GM15510 (cell line): ENCODE results near the gene LEPROT.

ENCODE experiments used
- POLR2A ChIP-seq: IDR thresholded peaks from 3 replicates; pipeline ENCODE4 v1.6.1; 2011; ENCODE audit warnings: borderline replicate concordance; ENCODE audit not compliant: insufficient read length; ENCODE audit errors: extremely low read depth

Gene LEPROT

DNA sequence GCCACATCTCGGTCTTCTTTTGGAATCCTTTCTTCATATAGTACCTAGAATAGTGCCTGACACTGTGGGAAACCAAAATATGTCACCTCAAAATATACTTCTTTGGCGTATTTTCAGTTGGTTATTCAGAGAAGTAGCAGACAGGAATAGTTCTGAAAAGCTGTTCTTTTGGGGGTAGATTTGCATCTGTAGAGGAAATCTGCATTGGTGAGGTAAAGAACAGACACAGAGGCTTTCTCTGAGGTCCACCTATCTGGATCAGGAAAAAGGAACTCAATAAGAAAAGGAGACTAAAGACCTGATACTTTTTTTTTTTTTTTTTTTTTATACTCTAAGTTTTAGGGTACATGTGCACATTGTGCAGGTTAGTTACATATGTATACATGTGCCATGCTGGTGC lies 23.2 kb downstream of the LEPROT start:
- TF ChIP-seq POLR2A = no peak

DNA sequence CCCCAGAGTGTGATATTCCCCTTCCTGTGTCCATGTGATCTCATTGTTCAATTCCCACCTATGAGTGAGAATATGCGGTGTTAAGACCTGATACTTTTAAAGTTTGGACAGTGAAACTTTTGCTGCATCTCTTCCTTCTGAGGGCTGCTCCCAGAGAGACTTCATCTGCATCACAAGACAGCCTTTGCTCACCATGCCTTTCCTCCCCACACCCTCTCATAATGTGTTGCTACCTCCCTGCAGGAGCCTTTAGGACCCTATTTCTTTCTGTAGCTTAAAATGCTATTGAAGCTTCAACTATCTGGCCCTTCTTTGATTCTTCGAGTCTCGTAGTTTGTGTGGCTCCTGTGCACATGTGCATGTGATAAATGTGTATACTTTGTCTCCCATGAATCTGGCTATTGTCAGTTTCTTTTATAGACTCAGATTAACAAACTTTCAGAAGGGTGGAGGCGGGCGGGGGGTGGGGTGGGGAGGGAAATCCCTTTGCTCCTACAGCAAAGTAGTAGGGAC lies 23.7 kb downstream of the LEPROT start:
- TF ChIP-seq POLR2A = no peak

DNA sequence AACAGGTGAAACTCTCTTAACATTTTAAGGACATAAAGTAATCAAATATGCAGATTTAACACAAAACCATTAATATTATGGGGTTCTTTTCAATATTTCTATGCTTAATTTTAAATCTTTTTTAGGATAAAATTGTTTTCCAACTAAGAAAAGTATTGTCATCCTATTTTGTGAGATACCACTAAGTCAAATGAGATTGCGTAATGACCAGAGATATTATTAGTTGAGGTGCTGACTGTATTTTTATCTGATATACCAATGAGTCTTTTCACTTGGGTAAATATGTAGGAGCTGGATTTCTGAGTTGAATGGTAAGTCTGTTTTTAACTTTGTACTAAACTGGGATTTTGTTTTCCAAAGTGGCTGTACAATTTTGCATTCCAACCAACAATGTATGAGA lies 25.4 kb downstream of the LEPROT start:
- TF ChIP-seq POLR2A = no peak

DNA sequence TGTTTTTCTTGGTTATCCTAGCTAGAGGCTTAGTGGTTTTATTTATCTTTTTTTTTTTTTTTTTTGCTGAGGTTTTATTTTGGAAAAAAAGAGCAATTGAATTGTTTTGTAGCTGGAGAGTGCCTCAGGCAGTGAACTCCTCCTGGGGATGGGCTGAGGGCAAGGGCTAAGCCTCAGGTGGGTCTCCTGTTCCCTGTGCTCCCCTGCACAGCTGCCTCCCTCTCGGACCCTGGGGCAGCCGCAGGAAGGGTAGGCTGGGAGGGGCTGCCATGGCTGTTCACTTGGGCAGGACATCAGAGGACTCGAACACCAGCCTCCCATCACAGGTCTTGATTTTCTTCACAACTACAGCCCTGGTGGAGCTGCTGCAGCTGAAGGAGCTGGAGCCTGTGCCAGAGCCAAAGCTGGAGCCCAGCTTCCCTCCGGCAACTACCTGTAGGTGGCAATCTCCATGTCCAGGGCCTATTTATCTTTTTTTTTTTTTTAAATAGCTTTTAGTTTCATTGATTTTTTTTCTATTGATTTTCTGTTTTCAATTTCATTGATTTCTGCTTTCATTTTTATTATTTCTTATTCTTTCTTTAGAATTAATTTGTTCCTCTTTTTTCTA lies 28.9 kb downstream of the LEPROT start:
- TF ChIP-seq POLR2A = no peak

DNA sequence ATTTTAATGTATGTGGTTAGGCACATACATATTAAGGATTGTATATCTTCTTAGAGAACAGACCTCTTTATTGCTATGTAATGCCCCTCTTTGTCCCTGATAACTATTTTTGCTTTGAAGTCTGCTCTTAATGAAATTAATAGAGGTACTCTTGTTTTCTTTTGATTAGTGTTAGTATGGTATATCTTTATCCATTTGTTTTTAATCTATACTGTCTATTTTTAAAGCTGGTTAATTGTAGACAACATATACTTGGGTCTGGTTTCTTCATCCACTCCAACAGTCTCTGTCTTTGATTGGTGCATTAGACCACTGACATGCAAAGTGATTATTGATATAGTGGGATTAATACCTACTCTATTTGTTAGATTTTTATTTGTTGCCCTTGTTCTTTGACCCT lies 36.0 kb downstream of the LEPROT start:
- TF ChIP-seq POLR2A = no peak

DNA sequence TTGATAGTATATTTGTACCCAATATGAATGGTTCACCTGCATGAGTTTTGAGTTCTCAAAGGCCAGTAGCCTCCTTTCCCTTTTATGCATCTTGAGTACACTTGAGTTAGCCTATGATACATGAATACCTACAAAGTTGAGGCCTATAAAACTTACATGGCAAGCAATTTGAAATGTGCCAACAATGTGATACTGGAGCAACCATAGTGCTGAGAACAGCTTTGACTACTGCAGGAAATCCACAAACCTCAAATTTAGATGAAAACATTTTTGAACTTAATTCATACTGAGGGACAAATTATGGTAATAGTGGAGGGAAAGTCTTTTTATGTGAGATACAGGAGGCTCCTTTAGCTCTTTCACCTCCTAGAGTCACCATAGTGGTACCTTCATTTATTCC lies 37.4 kb downstream of the LEPROT start:
- no peak for TF ChIP-seq POLR2A

DNA sequence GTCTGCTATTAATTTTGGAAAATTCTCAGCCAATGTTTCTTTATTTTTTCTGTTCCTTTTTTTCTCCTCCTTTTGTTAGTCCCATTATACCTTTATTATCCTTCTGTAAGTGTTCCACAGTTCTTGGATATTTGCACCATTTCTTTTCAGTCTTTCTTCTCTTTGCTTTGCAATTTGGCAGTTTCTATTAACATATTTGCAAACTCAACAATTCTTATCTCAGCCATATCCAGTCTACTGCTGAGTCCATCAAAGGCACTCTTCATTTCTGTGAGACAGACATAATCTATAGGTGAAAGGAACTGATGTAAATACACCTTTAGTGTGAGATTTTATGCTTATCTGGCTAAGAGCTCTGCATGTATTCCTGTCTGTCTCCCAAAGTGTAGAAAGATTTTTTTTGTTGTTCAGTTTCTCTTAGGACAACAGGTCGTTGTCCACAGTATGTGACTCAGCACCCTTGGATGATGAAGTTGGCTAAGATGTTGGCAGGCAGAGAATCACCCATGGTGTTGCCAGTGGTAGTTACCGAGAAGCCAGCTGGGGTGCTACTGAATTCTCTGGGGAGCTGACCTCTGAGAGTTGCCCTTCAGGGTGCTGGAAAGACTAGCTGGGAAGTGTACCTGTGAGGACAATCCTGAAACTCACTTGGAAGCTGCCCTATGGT lies 38.4 kb downstream of the LEPROT start:
- no peak for TF ChIP-seq POLR2A

DNA sequence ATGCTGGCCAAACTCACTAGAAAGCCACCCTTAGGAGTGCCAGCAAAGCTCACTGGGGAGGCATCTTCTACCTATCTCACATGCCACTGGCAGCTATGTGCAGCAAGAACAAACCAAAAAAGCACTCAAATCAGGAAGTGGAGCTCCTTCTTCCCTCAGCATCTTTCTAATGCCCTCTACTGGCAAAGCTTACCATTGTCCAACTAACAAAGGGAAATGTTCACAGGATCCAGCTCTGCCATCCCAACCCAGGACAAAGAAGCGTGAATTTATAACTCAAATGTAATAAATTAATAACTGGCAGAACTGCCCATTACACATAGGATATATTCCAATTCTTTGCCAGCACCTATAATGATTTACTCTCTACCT lies 38.9 kb downstream of the LEPROT start:
- no peak for TF ChIP-seq POLR2A

DNA sequence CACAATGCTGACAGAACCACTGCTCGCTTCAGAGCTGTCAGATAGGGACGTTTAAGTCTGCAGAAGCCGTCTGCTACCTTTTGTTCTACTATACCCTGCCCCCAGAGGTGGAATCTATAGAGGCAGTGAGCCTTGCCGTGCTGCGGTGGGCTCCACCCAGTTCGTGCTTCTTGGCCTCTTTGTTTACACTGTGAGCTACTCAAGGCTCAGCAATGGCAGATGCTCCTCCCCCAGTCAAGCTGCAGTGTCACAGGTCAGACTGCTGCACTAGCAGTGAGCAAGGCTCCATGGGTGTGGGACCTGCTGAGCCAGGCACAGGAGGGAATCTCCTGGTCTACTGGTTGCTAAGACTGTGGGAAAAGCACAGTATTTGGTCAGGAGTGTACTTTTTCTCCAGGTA lies 47.1 kb downstream of the LEPROT start:
- no peak for TF ChIP-seq POLR2A

DNA sequence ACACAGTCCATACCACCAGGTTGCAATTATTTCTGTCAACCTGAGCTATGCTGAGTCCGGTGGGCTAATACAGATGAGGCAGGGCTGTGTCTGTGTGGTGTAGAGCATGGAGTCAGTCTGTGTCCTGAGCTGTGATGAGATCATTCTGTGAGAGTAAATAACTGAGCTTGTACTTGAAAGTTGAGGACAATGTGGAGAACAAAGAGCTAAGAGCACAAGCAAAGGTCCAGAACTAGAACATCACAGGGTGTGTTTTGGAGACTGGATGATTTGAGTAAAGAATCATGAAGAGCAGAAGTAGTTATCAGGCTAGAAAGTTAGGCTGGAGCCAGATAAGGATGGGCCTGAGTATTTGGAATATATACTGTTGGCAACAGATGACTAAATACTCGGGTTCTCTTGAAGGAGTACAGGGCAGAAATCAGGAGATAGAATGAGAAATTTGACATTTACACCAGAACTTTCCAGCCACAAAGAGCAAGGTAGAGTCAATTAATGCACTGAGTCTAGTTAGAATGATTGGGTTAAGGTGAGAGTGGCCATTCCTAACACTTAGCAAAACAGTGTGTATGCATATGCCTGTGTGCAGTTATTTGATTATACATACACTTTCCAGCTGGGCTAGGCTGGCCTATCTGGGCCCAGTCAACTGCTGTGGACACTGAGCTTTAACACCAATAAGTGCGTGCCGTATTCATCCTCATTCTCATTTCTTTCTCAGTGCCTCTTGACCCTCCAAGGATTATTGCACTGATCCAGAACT lies 48.8 kb downstream of the LEPROT start:
- TF ChIP-seq POLR2A = no peak

DNA sequence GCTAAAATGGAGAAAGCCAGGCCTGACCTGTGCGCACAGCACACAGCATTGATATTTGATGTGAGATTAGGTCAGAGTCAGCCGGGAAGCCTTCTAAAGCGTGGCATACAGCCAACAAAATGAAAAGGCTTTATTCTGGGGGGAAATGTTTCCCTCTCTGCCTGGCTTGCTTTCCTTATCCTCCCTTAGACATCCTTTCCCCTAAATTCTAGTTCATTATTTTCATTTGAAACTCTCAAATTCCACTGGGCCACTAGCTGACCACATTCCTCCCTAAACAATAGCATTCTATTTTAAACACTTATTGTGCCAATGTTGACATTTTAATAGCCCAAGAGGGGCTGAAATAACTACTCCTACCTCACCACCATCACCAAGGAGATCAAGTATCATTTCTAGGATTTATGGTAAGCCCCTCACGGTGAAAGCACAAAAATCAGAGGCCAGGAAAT lies 49.4 kb downstream of the LEPROT start:
- no peak for TF ChIP-seq POLR2A

DNA sequence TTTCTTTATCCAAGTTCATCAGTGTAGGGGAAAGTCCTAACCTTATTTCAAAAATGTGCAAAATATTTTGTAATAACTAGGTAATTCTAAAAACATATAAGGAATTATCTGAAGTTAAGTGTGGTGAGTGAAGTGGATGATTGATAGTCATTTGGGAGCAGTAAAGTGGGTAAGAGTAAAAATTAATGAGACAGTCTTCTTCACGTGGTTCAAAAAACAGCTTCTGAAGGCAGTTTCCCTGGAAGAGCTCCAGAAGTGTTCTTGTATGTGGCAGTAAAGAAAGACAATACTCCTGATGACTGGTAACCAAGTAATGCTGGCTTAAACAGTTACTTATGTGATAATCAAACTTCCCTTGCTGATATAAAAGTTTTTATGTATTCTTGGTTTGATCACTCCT lies 50.3 kb downstream of the LEPROT start:
- no peak for TF ChIP-seq POLR2A

DNA sequence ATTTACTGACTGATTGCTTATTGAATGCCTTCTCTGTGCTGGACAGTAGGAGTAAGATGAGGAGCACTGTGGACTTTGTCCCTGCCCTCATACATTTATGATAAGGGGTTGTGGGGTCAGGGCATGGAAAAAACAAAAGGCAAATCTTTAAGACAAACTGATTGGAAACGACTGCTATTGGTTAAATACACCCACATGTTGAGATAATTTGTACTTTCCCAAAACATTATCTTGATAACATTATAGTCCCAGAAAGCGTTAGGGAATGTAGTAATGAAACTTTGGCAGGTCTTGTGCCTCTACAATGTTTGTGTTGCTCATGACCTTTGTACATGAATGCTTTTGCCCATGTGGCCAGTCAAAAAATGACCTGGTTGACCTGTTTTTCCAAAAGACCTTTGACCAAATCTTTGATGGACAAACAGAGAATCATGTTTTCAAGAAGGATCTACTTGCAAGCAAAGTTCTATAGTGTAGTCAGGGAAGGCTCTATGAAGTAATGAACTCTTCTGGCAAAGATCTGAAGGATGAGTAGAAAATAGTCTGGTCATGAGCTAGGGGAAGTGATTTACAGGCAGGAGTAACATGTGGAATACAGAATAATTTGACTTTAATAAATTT lies 50.9 kb downstream of the LEPROT start:
- TF ChIP-seq POLR2A = no peak

DNA sequence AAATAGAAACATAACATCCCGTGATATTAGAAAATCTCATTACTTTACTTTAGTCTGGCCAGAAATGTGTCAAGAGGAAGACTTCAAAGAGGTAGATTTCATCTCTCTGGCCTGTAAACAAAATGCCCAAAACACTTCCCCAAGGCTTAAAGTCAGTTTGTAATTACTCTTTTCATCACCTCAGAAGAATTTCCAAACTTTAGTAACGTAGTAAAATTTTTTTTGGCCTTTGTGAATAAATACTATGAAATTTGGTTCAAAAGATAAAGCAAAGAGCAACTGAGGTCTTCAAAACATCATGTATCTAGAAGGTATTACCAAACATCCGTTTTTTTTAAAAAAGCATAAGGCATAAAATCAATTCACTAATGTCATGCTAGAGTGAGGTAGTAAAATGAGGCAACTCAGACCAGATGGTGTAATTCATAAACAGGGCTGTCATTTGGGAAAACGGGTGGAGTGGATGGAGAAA lies 51.4 kb downstream of the LEPROT start:
- no peak for TF ChIP-seq POLR2A

DNA sequence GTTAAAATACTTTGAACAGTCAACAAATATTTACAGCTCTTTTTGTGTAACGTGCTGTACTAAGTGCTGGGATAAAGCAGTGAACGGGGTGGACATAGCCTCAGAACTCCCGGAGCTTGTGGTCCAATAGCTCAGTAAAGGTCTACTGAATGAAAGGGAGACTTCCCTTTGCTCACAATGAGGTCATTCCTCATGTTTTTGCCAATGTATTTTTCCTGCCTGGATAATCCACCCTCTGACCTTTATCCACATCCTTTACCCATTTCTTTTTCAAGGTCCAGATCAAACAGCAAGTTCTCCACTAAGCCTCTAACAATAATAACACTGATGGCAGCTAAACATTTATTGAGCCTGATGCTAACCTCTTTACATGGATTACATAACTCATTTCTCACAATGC lies 55.9 kb downstream of the LEPROT start:
- TF ChIP-seq POLR2A = no peak

DNA sequence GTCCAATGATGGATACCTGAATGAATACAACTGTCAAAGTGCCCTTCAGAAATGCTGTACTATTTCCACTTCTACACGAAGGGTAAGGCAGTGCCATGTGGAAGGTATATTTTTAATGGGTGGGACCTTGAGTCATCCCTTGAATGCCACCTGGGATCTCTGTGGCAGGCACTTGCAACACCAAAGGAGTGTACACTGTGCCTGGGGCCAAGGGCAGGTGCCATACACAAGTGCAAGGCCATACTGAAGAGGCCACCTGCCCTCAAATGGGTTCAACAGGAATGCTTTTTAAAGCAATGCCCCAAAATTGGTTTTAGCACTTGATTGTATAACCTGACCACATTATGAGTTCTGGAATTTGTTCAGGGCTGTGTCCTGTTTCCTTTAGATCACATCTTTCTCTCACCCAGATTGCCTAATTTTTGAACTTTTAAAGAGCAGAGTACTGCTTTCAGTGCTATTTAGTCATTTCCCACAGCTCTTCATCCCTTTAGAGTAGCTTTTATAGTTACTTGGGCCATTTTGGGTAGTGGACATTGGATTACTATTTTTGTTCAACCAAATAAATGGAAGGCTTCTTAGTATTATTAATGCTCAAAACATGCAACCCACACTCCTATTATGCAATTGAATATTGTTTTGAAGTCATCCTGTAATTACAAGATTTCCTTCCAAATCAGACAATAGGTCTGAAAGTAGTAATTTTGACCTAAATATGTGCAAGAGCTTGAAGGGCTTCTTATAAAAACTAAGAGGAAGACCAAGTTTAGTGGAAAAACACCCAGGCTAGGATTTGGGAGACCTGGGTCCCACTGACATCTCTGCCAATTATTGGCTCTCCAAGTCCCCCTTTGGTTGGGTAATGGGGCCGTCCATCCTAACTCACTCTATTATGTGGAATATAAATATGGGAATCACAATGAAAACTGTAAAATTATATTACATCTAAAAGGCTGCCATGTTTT lies 57.2 kb downstream of the LEPROT start:
- TF ChIP-seq POLR2A = no peak
